Esophagus muscularis mucosa (tissue), 4 donors: ENCODE measurements around the gene CMTR1.

ENCODE experiments used
- CTCF ChIP-seq, 3 experiments: fragments of 200-600 bp in 2 of 3; fragments of 450-650 bp in 1 of 3; sonication (generic) in 2 of 3; IDR thresholded peaks; one replicate each; pipeline ENCODE4 v1.5.1; 2017 to 2019; ENCODE audit warnings: antibody characterized with exemption in 3 of 3, mild to moderate bottlenecking in 2 of 3, moderate library complexity in 1 of 3
- EP300 ChIP-seq: sonication (generic); formaldehyde crosslinking; IDR thresholded peaks from one replicate; pipeline ENCODE4 v1.6.1; 2017; ENCODE audit warnings: antibody characterized with exemption
- POLR2A ChIP-seq: fragments of 450-650 bp; IDR thresholded peaks from one replicate; pipeline ENCODE4 v1.6.1; 2017; ENCODE audit warnings: antibody characterized with exemption, moderate library complexity, mild to moderate bottlenecking, low read depth

GRCh38 chr6:37456816-37457560 is 24.0 kb downstream of the CMTR1 start:
- no peak for TF ChIP-seq EP300
- TF ChIP-seq CTCF (IDR thresholded peaks at IDR 0.05), result no peak
- TF ChIP-seq POLR2A, result no peak
